Stimulated activated CD8-positive, alpha-beta memory T cell treated with anti-CD3 and anti-CD28 coated beads, Interleukin-7, amount 100 ng/mL, for 48 hours (primary cell): Measurements from ENCODE around the gene SQSTM1.
"Not testable (repeated sequence)": the region's sequence is repeated elsewhere in the genome, so short reads cannot be mapped to it uniquely, and the experiment has no call there.

ENCODE experiments used
- DNase-seq, 2 donors: peaks; one replicate each; pipeline ENCODE4 v3.0.0-alpha.2; 2020; ENCODE audit warnings: low read depth in 1 of 2; ENCODE audit errors: extremely low read depth in 1 of 2

SQSTM1 gene

GRCh38 chr5:179820483-179821297 lies at the start of gene SQSTM1:
Gene SQSTM1, plus strand, starts transcription at chr5:179820905. Its CDS starts 32 bp downstream, at chr5:179820937.
- DNase-seq: peak in 1 of 2 donors; percentile 70

GRCh38 chr5:179771311-179771895 lies 49.3 kb upstream of the SQSTM1 start:
- no peak for DNase-seq

- no peak for DNase-seq
These were observed 48.4 kb upstream of the SQSTM1 start for GRCh38 chr5:179772351-179772750.

GRCh38 chr5:179773686-179774040 lies 47.0 kb upstream of the SQSTM1 start:
- DNase-seq: no peak

GRCh38 chr5:179774442-179774841 lies 46.3 kb upstream of the SQSTM1 start:
- no peak for DNase-seq

- DNase-seq: no peak
These were observed 44.2 kb upstream of the SQSTM1 start for GRCh38 chr5:179776411-179776938.

GRCh38 chr5:179777456-179777855 lies 43.2 kb upstream of the SQSTM1 start:
- DNase-seq: no peak

GRCh38 chr5:179777909-179778308 lies 42.8 kb upstream of the SQSTM1 start:
- DNase-seq: no peak

GRCh38 chr5:179778591-179778990 lies 42.1 kb upstream of the SQSTM1 start:
- no peak for DNase-seq

- DNase-seq: no peak
These were observed 40.9 kb upstream of the SQSTM1 start for GRCh38 chr5:179779826-179780225.

GRCh38 chr5:179780362-179780761 lies 40.3 kb upstream of the SQSTM1 start:
- DNase-seq: no peak

GRCh38 chr5:179781846-179782245 lies 38.9 kb upstream of the SQSTM1 start:
- DNase-seq: no peak

- DNase-seq: no peak
These were observed 37.6 kb upstream of the SQSTM1 start for GRCh38 chr5:179783128-179783527.

GRCh38 chr5:179786861-179787260 lies 33.8 kb upstream of the SQSTM1 start:
- DNase-seq: no peak

GRCh38 chr5:179788193-179788854 lies 32.4 kb upstream of the SQSTM1 start:
- DNase-seq: no peak

- not testable (repeated sequence) for DNase-seq
These were observed 31.4 kb upstream of the SQSTM1 start for GRCh38 chr5:179789278-179789677.

- no peak for DNase-seq
These were observed 28.7 kb upstream of the SQSTM1 start for GRCh38 chr5:179791881-179792611.

- DNase-seq: no peak
These were observed 27.9 kb upstream of the SQSTM1 start for GRCh38 chr5:179792612-179793467.

- DNase-seq: no peak
These were observed 27.1 kb upstream of the SQSTM1 start, which contains the start of gene LTC4S for GRCh38 chr5:179793468-179794139. Gene LTC4S, plus strand, starts transcription at chr5:179793986. Its CDS starts 95 bp downstream, at chr5:179794081.
